Measurements from ENCODE around the gene PARD3B.

The PARD3B gene

DNA sequence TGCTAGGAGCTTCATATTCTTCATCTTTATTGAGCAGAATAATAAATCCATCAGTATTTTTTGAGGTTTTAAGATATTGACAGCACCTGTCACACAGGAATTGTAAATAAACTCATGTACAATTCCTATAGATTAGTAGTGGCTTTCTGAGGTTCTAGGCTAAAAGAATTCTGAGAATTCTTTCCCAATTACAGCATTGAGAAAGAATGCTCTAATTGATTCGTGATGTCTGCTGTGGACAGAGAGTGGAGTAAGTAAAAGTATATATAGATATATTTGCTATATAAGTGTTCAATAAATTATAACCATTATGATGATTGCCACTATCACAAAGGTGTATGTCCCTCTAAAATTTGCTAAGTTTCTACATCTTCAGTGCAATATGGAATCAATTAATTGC lies 950.5 kb downstream of the PARD3B start:
- Mint-ChIP-seq H3K9me3 (peaks cover 4% of the 10 kb centered on the region), H3K4me1 (peaks cover 33% of the 10 kb centered on the region), H3K27ac (no peak overlapping the region), H3K27me3 (ENCODE audit: low read depth) (no peaks in the 10 kb centered on the region), H3K36me3 (ENCODE audit: low read depth) (peaks cover 4% of the 10 kb centered on the region), H3K4me3 (no peak overlapping the region)
- TF ChIP-seq, protein P1, sequence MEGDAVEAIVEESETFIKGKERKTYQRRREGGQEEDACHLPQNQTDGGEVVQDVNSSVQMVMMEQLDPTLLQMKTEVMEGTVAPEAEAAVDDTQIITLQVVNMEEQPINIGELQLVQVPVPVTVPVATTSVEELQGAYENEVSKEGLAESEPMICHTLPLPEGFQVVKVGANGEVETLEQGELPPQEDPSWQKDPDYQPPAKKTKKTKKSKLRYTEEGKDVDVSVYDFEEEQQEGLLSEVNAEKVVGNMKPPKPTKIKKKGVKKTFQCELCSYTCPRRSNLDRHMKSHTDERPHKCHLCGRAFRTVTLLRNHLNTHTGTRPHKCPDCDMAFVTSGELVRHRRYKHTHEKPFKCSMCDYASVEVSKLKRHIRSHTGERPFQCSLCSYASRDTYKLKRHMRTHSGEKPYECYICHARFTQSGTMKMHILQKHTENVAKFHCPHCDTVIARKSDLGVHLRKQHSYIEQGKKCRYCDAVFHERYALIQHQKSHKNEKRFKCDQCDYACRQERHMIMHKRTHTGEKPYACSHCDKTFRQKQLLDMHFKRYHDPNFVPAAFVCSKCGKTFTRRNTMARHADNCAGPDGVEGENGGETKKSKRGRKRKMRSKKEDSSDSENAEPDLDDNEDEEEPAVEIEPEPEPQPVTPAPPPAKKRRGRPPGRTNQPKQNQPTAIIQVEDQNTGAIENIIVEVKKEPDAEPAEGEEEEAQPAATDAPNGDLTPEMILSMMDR (IDR thresholded peaks at IDR 0.05; ENCODE audit: unreplicated experiment in 3 of 3), result no peak

DNA sequence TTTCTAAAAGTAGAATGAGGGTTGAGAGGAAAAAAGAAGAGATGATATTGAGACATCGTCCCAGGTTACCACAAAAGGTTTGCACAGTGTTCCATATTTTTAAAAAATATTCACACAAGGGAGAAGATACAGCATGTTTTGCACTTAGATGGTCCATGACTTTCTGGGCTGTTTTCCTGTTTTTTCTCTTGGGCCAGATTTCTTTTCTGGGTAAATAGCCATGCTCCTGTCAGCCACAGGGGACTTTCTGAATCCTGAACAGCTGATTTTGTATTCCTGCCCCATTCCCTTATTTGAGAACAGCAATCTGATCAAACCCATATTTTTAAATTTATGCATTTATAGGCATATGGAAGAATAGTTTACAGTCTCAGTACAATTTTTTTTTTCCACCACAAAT lies 951.1 kb downstream of the PARD3B start:
- Mint-ChIP-seq H3K4me1 (peaks cover 37% of the 10 kb centered on the region), H3K9me3 (peaks cover 2% of the 10 kb centered on the region), H3K36me3 (ENCODE audit: low read depth) (peaks cover 7% of the 10 kb centered on the region), H3K4me3 (no peak overlapping the region), H3K27me3 (ENCODE audit: low read depth) (no peaks in the 10 kb centered on the region), H3K27ac (no peak overlapping the region)
- TF ChIP-seq, protein P1 (IDR thresholded peaks at IDR 0.05; ENCODE audit: unreplicated experiment in 3 of 3), result no peak

DNA sequence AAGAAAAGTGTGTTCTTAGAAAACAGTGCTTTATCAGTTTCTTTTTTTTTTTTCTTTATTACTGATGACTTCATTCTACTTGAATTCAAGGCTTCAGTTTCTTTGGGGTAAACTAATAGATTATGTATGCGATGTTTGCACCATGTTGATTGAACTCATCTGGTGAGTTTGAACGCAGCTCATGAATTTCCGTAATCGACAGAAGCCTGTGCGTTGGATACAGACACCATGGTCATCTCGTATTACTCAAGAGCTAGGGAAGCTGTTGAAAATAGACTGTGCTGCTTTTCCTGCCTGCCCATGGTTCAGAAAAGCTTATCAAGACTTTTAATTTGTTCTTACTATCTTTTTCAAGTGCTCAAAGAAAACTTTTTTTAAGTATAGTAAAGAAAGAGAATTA lies 951.5 kb downstream of the PARD3B start:
- Mint-ChIP-seq H3K4me1 (peaks cover 41% of the 10 kb centered on the region), H3K4me3 (no peak overlapping the region), H3K36me3 (ENCODE audit: low read depth) (peaks cover 4% of the 10 kb centered on the region), H3K27ac (no peak overlapping the region), H3K27me3 (ENCODE audit: low read depth) (no peaks in the 10 kb centered on the region), H3K9me3 (no peaks in the 10 kb centered on the region)
- TF ChIP-seq, protein P1 (IDR thresholded peaks at IDR 0.05; ENCODE audit: unreplicated experiment in 3 of 3), result no peak

DNA sequence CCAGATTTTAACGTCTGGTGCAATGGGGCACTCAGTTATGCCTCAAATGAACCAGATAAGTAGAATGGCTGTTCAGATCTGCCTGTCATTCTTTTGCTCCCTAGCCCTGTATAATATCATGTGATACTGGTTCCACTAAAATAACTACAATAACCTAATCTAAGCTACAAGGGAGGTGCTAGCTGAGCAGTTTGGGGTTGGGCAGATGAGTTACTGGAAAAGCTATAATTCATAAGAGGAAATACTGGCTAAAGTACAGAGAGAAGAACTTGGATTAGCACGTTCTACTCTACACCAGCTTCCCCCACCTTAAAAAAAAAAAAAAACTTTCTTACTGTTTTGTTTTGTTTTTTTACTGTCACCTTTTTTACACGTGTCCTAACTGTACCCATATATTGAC lies 953.7 kb downstream of the PARD3B start:
- H3K36me3 Mint-ChIP-seq (ENCODE audit: low read depth), result peaks cover 15% of the 10 kb centered on the region
- peaks cover 5% of the 10 kb centered on the region for H3K9me3 Mint-ChIP-seq
- TF ChIP-seq, protein P1 (IDR thresholded peaks at IDR 0.05; ENCODE audit: unreplicated experiment in 3 of 3), result no peak
- H3K27ac Mint-ChIP-seq, result no peak overlapping the region
- no peak overlapping the region for H3K4me3 Mint-ChIP-seq
- H3K4me1 Mint-ChIP-seq, result peaks cover 46% of the 10 kb centered on the region
- no peaks in the 10 kb centered on the region for H3K27me3 Mint-ChIP-seq (ENCODE audit: low read depth)

DNA sequence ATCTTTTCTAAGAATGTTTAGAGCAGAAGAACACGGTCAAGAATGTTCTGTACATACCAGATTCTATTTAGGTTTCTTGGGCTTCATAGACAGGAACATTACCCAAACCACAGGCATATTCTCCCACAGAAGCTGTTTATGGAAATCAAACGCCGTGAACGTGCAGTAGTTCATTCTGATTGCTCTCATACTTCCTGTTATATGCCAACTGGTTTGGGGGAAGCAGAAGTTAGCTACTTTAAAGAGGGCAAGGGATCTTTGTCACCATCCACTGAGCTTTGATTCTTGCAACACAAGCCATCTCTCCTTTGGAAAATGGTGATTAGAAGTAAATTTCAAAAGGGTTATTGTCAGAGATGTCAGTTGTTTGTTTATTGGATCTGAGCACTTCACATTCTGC lies 954.8 kb downstream of the PARD3B start:
- H3K9me3 Mint-ChIP-seq, result peaks cover 5% of the 10 kb centered on the region
- peaks cover 36% of the 10 kb centered on the region for H3K4me1 Mint-ChIP-seq
- H3K4me3 Mint-ChIP-seq, result no peak overlapping the region
- TF ChIP-seq, protein P1 (IDR thresholded peaks at IDR 0.05; ENCODE audit: unreplicated experiment in 3 of 3), result no peak
- peaks cover 15% of the 10 kb centered on the region for H3K36me3 Mint-ChIP-seq (ENCODE audit: low read depth)
- H3K27ac Mint-ChIP-seq, result no peak overlapping the region
- H3K27me3 Mint-ChIP-seq (ENCODE audit: low read depth), result no peaks in the 10 kb centered on the region

DNA sequence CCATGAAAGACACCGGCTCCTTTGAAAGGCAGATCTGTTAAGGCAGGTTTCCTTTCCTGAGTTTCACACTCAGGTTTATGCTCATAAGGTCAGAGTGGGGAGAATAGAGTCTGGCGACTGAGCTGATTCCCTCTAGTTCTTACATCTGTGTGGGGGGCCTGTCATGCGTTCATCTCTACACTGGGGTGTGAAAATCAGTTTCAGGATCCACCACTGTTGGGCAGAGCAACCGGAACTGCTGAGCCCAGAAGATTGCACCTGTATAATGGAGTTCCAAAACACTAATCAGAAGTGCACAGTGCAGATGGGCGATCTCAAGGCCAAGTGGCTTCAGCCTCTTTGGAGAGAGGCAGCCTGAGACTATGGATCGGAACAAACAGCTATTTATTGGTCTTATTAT lies 955.7 kb downstream of the PARD3B start:
- Mint-ChIP-seq H3K4me1 (peaks cover 28% of the 10 kb centered on the region), H3K4me3 (no peak overlapping the region), H3K27me3 (ENCODE audit: low read depth) (no peaks in the 10 kb centered on the region), H3K27ac (no peak overlapping the region), H3K9me3 (peaks cover 5% of the 10 kb centered on the region), H3K36me3 (ENCODE audit: low read depth) (peaks cover 15% of the 10 kb centered on the region)
- TF ChIP-seq, protein P1 (IDR thresholded peaks at IDR 0.05; ENCODE audit: unreplicated experiment in 3 of 3), result no peak

Data from nephron (organoid).